ENCODE results near the gene CYTL1.

DNA sequence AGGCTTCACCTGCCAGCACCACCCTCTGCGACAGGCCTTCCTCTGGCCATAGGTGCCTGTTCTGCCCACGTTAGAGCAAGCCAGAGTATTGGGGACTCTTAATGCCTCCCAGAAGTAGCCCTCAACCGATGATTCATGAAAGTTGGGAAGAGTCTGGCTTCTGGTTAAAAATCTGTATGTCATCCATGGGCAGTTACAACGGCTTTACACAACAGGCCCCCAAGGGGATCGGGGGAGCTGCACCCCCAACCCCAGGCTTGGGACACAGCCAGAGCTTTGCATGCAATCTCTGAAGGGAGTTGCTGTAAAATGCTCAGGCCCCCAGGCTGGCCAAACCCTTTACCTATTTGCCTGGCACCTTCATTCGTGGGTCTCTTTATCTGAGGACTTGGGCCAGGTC is 5.4 kb upstream of the CYTL1 start:
- no peak for TF ChIP-seq ZBTB8A (CRISPR knock-in tag; IDR thresholded peaks at IDR 0.05; ENCODE audit: borderline replicate concordance, low read depth)
- TF ChIP-seq, protein P1, sequence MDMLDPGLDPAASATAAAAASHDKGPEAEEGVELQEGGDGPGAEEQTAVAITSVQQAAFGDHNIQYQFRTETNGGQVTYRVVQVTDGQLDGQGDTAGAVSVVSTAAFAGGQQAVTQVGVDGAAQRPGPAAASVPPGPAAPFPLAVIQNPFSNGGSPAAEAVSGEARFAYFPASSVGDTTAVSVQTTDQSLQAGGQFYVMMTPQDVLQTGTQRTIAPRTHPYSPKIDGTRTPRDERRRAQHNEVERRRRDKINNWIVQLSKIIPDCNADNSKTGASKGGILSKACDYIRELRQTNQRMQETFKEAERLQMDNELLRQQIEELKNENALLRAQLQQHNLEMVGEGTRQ (IDR thresholded peaks at IDR 0.05; ENCODE audit: low read depth, low read length), result no peak
- TF ChIP-seq, protein P1 (CRISPR knock-in tag; IDR thresholded peaks at IDR 0.05; ENCODE audit: borderline replicate concordance), result no peak
- no peak for TF ChIP-seq JUND (CRISPR knock-in tag; IDR thresholded peaks at IDR 0.05)
- TF ChIP-seq, protein P2, sequence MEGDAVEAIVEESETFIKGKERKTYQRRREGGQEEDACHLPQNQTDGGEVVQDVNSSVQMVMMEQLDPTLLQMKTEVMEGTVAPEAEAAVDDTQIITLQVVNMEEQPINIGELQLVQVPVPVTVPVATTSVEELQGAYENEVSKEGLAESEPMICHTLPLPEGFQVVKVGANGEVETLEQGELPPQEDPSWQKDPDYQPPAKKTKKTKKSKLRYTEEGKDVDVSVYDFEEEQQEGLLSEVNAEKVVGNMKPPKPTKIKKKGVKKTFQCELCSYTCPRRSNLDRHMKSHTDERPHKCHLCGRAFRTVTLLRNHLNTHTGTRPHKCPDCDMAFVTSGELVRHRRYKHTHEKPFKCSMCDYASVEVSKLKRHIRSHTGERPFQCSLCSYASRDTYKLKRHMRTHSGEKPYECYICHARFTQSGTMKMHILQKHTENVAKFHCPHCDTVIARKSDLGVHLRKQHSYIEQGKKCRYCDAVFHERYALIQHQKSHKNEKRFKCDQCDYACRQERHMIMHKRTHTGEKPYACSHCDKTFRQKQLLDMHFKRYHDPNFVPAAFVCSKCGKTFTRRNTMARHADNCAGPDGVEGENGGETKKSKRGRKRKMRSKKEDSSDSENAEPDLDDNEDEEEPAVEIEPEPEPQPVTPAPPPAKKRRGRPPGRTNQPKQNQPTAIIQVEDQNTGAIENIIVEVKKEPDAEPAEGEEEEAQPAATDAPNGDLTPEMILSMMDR (CRISPR knock-in tag; IDR thresholded peaks at IDR 0.05), result no peak
- TF ChIP-seq, protein P3, sequence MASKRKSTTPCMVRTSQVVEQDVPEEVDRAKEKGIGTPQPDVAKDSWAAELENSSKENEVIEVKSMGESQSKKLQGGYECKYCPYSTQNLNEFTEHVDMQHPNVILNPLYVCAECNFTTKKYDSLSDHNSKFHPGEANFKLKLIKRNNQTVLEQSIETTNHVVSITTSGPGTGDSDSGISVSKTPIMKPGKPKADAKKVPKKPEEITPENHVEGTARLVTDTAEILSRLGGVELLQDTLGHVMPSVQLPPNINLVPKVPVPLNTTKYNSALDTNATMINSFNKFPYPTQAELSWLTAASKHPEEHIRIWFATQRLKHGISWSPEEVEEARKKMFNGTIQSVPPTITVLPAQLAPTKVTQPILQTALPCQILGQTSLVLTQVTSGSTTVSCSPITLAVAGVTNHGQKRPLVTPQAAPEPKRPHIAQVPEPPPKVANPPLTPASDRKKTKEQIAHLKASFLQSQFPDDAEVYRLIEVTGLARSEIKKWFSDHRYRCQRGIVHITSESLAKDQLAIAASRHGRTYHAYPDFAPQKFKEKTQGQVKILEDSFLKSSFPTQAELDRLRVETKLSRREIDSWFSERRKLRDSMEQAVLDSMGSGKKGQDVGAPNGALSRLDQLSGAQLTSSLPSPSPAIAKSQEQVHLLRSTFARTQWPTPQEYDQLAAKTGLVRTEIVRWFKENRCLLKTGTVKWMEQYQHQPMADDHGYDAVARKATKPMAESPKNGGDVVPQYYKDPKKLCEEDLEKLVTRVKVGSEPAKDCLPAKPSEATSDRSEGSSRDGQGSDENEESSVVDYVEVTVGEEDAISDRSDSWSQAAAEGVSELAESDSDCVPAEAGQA (IDR thresholded peaks at IDR 0.05; ENCODE audit: low read depth), result no peak
- TF ChIP-seq, protein P3 (CRISPR knock-in tag; IDR thresholded peaks at IDR 0.05; ENCODE audit: borderline replicate concordance), result no peak
- TF ChIP-seq, protein P4, sequence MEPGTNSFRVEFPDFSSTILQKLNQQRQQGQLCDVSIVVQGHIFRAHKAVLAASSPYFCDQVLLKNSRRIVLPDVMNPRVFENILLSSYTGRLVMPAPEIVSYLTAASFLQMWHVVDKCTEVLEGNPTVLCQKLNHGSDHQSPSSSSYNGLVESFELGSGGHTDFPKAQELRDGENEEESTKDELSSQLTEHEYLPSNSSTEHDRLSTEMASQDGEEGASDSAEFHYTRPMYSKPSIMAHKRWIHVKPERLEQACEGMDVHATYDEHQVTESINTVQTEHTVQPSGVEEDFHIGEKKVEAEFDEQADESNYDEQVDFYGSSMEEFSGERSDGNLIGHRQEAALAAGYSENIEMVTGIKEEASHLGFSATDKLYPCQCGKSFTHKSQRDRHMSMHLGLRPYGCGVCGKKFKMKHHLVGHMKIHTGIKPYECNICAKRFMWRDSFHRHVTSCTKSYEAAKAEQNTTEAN (CRISPR knock-in tag; conservative IDR thresholded peaks at IDR 0.05), result no peak
- TF ChIP-seq YY1 (IDR thresholded peaks at IDR 0.05; ENCODE audit: insufficient read depth, insufficient replicate concordance, low read depth, low read length), result no peak
- no peak for TF ChIP-seq ZNF737 (CRISPR knock-in tag; IDR thresholded peaks at IDR 0.05; ENCODE audit: borderline replicate concordance)
- TF ChIP-seq RFX1 (IDR thresholded peaks at IDR 0.05), result no peak
- TF ChIP-seq ZNF564 (CRISPR knock-in tag; IDR thresholded peaks at IDR 0.05), result no peak
